ENCODE data around the gene LDLR. TPM values are rescaled to one million over a fixed set of nuclear protein-coding genes. Genes with fewer than 3 reads are reported as not detected.
"Not testable (repeated sequence)": the region's sequence is repeated elsewhere in the genome, so short reads cannot be mapped to it uniquely, and the experiment has no call there.

The LDLR gene
- total and polyA plus RNA-seq, 2 donors (not counting 1 experiment from before 2014, with no cell fraction given), result 187 to 427 TPM

DNA sequence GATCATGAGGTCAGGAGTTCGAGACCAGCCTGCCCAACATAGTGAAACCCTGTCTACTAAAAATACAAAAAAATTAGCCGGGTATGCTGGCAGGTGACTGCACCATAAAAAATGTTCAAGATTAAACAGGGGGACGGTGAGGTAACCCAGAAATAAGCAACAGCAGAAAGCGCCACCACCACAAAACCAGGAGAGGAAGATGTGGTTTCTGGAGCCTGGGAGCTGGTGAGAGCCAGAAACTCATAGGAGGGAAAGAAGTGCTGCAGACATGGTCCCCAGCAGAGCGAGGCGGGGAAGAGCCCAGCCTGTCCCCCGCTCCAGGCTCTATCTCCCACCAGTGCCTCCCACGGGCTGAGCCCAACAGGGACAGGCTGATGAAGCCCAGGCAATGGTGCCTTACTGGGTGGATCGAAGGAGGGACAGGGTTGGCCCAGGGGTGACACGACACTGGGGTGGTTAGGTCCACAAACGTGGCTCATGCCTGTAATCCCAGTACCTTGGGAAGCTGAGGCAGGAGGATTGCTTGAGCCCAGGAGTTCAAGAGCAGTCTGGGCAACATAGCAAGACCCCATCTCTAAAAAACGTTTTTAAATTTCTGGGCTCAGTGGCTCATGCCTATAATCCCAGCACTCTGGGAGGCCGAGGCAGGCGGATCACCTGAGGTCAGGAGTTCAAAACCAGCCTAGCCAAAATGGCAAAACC, 47.3 kb downstream of the LDLR start:
- DNase-seq (ENCODE audit: low read depth in 2 of 2), result peak in 1 of 2 donors; percentile 51

DNA sequence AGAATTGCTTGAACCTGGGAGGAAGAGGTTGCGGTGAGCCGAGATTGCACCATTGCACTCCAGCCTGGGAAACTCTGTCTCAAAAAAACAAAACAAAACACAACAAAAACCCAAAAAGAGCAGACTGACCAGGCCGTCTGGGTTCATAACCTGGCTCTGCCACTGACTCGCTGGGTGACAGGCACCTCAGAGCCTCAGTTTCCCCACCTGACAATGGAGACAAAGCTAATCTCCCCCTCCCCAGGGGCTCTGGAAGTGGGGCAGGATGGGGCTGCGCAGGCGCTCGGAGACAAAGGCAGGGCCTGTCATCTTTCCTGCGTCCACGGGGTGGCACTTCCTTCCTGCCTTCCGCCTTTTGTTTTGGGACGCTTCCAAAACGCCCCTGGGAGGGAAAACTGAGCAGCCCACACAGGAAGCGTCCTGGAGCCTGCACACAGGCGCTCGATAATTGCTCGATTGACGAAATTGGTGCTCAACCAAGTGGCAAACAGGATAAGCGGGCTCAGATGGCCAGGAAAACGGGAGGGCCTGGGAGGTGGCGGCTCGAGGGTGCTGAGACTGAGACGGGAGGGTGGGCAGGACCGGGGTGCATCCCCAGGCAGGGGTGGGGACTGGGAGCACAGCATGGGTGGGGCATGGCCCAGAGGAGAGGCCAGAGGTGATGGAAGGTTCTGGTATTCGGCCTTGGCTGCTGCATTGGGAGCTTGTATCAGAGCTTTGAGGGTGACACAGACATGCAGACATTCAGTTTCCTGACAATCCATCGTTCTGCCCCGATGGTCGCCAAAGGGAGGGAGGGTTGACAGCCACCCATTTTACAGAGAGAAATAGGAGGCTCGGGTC, 48.5 kb downstream of the LDLR start:
- peak; percentile 81 to 95 for DNase-seq (ENCODE audit: low read depth in 2 of 2)
- H3K27me3 ChIP-seq (ENCODE audit: control insufficient read depth, insufficient read depth, low read length), result no peaks in the 10 kb centered on the region
- peak overlapping the region; percentile 58 for H2AFZ ChIP-seq (ENCODE audit: low read length)
- peak overlapping the region; percentile 45 for H3K9ac ChIP-seq (ENCODE audit: insufficient read depth, low read length)
- TF ChIP-seq, protein P1, sequence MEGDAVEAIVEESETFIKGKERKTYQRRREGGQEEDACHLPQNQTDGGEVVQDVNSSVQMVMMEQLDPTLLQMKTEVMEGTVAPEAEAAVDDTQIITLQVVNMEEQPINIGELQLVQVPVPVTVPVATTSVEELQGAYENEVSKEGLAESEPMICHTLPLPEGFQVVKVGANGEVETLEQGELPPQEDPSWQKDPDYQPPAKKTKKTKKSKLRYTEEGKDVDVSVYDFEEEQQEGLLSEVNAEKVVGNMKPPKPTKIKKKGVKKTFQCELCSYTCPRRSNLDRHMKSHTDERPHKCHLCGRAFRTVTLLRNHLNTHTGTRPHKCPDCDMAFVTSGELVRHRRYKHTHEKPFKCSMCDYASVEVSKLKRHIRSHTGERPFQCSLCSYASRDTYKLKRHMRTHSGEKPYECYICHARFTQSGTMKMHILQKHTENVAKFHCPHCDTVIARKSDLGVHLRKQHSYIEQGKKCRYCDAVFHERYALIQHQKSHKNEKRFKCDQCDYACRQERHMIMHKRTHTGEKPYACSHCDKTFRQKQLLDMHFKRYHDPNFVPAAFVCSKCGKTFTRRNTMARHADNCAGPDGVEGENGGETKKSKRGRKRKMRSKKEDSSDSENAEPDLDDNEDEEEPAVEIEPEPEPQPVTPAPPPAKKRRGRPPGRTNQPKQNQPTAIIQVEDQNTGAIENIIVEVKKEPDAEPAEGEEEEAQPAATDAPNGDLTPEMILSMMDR (conservative IDR thresholded peaks at IDR 0.05 in 1 of 2, IDR thresholded peaks at IDR 0.05 in 1 of 2; ENCODE audit: low read depth in 1 of 2, low read length in 2 of 2), result peak; percentile 76 to 83
- no peak for TF ChIP-seq EZH2 (IDR thresholded peaks at IDR 0.05; ENCODE audit: low read length, missing control alignments)
- H3K79me2 ChIP-seq (ENCODE audit: control insufficient read depth, insufficient read depth, low read length), result no peaks in the 10 kb centered on the region
- H3K4me3 ChIP-seq (replicated peaks in 1 of 4; ENCODE audit: control extremely low read depth in 1 of 4, insufficient read depth in 1 of 4, low read depth in 3 of 4, low read length in 4 of 4), result peak overlapping the region in 2 of 4 experiments; percentile 16 to 29
- no peaks in the 10 kb centered on the region for H3K9me3 ChIP-seq (ENCODE audit: control insufficient read depth, insufficient read depth, low read depth, low read length)
- peaks cover 6% of the 10 kb centered on the region for H3K36me3 ChIP-seq (ENCODE audit: control insufficient read depth, insufficient read depth, low read length)
- H4K20me1 ChIP-seq (ENCODE audit: control insufficient read depth, extremely low read depth, insufficient read depth, low read length), result no peaks in the 10 kb centered on the region
- peaks cover 29% of the 10 kb centered on the region for H3K4me1 ChIP-seq (ENCODE audit: control insufficient read depth, extremely low read depth, insufficient read depth, low read length)
- peak overlapping the region; percentile 67 for H3K27ac ChIP-seq (ENCODE audit: insufficient read depth, low read length)
- H3K4me2 ChIP-seq (ENCODE audit: extremely low read depth, insufficient read depth, low read length), result peak overlapping the region; percentile 79

More for the DNA sequence above, 47.3 kb downstream of the LDLR start:
- no peak overlapping the region for H3K27ac ChIP-seq (ENCODE audit: insufficient read depth, low read length)
- H3K9me3 ChIP-seq (ENCODE audit: control insufficient read depth, insufficient read depth, low read depth, low read length), result no peaks in the 10 kb centered on the region
- H3K9ac ChIP-seq (ENCODE audit: insufficient read depth, low read length), result no peak overlapping the region
- no peaks in the 10 kb centered on the region for H4K20me1 ChIP-seq (ENCODE audit: control insufficient read depth, extremely low read depth, insufficient read depth, low read length)
- H3K79me2 ChIP-seq (ENCODE audit: control insufficient read depth, insufficient read depth, low read length), result peaks cover 2% of the 10 kb centered on the region
- no peak overlapping the region for H3K4me2 ChIP-seq (ENCODE audit: extremely low read depth, insufficient read depth, low read length)
- H3K4me3 ChIP-seq (replicated peaks in 1 of 4; ENCODE audit: control extremely low read depth in 1 of 4, insufficient read depth in 1 of 4, low read depth in 3 of 4, low read length in 4 of 4), result no peak overlapping the region
- peaks cover 21% of the 10 kb centered on the region for H3K4me1 ChIP-seq (ENCODE audit: control insufficient read depth, extremely low read depth, insufficient read depth, low read length)
- no peak overlapping the region for H2AFZ ChIP-seq (ENCODE audit: low read length)
- TF ChIP-seq, protein P1 (conservative IDR thresholded peaks at IDR 0.05 in 1 of 2, IDR thresholded peaks at IDR 0.05 in 1 of 2; ENCODE audit: low read depth in 1 of 2, low read length in 2 of 2), result no peak
- no peak for TF ChIP-seq EZH2 (IDR thresholded peaks at IDR 0.05; ENCODE audit: low read length, missing control alignments)
- H3K27me3 ChIP-seq (ENCODE audit: control insufficient read depth, insufficient read depth, low read length), result no peaks in the 10 kb centered on the region
- H3K36me3 ChIP-seq (ENCODE audit: control insufficient read depth, insufficient read depth, low read length), result peaks cover 13% of the 10 kb centered on the region

DNA sequence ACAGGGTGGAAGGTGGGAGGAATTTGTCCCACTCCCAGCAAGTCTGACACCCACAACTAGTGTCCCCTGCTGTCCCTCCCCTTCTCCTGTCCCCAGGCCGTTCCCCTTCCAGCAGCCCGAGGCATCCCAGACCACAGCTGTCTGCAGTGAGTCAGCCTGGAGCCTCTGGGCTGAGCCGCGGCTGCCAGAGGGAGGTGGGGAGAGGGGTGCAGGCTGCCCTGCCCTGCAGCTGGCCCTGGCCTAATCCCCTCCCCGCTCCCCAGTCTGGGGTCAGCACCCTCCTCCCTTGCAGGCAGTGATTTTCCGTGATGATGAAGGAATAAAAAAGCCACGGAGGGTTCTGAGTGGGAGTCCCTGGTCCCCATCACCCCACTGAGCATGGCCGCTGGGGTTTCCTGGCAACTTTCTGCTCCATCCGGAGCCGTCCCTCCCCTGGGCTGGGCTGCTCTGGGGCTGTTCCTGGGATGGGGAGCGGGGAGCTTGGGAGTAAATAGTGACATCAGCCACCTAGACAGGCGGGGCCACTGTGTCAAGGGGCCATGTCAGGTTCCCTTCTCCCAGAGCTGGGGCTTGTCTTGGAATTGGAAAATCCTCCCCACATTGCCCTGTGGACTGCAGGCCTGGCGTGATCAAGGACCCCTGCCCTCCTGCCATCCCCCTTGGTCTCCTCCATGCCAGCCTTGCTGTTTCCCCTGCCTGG, 49.5 kb downstream of the LDLR start:
- Histone ChIP-seq H4K20me1 (ENCODE audit: control insufficient read depth, extremely low read depth, insufficient read depth, low read length) (no peaks in the 10 kb centered on the region), H3K36me3 (ENCODE audit: control insufficient read depth, insufficient read depth, low read length) (no peaks in the 10 kb centered on the region), H2AFZ (ENCODE audit: low read length) (no peak overlapping the region), H3K4me2 (ENCODE audit: extremely low read depth, insufficient read depth, low read length) (peak overlapping the region; percentile 48), H3K79me2 (ENCODE audit: control insufficient read depth, insufficient read depth, low read length) (no peaks in the 10 kb centered on the region), H3K9me3 (ENCODE audit: control insufficient read depth, insufficient read depth, low read depth, low read length) (no peaks in the 10 kb centered on the region), H3K27me3 (ENCODE audit: control insufficient read depth, insufficient read depth, low read length) (no peaks in the 10 kb centered on the region), H3K9ac (ENCODE audit: insufficient read depth, low read length) (peak overlapping the region; percentile 16), H3K4me3 (replicated peaks in 1 of 4; ENCODE audit: control extremely low read depth in 1 of 4, insufficient read depth in 1 of 4, low read depth in 3 of 4, low read length in 4 of 4) (no peak overlapping the region), H3K27ac (ENCODE audit: insufficient read depth, low read length) (peak overlapping the region; percentile 67), H3K4me1 (ENCODE audit: control insufficient read depth, extremely low read depth, insufficient read depth, low read length) (peaks cover 39% of the 10 kb centered on the region)
- TF ChIP-seq EZH2 (IDR thresholded peaks at IDR 0.05; ENCODE audit: low read length, missing control alignments), result no peak
- TF ChIP-seq, protein P1 (conservative IDR thresholded peaks at IDR 0.05 in 1 of 2, IDR thresholded peaks at IDR 0.05 in 1 of 2; ENCODE audit: low read depth in 1 of 2, low read length in 2 of 2), result no peak
- peak; percentile 80 to 83 for DNase-seq (ENCODE audit: low read depth in 2 of 2)

DNA sequence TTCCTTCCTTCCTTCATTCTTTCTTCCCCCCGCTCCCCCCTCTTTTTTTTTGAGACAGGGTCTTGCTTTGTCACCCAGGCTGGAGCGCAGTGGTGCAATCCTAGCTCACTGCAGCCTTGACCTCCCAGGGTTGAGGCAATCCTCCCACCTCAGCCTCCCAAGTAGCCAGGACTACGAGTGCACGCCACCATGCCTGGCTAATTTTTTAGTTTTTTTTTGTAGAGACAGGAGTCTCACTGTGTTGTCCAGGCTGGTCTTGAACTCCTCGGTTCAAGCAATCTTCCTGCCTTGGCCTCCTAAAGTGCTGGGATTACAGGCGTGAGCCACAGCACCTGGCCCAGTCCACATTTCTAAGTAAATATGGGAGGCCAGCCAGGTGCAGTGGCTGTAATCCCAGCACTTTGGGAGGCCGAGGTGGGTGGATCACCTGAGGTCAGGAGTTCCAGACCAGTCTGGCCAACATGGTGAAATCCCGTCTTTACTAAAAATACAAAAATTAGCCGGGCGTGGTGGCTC, 50.8 kb downstream of the LDLR start:
- DNase-seq (ENCODE audit: low read depth in 2 of 2); H4K20me1 ChIP-seq (ENCODE audit: control insufficient read depth, extremely low read depth, insufficient read depth, low read length); H3K27me3 ChIP-seq (ENCODE audit: control insufficient read depth, insufficient read depth, low read length); H3K79me2 ChIP-seq (ENCODE audit: control insufficient read depth, insufficient read depth, low read length); H3K4me2 ChIP-seq (ENCODE audit: extremely low read depth, insufficient read depth, low read length); H2AFZ ChIP-seq (ENCODE audit: low read length); H3K9me3 ChIP-seq (ENCODE audit: control insufficient read depth, insufficient read depth, low read depth, low read length); H3K36me3 ChIP-seq (ENCODE audit: control insufficient read depth, insufficient read depth, low read length); H3K4me3 ChIP-seq (replicated peaks in 1 of 4; ENCODE audit: control extremely low read depth in 1 of 4, insufficient read depth in 1 of 4, low read depth in 3 of 4, low read length in 4 of 4); H3K9ac ChIP-seq (ENCODE audit: insufficient read depth, low read length): not testable (repeated sequence)
- H3K4me1 ChIP-seq (ENCODE audit: control insufficient read depth, extremely low read depth, insufficient read depth, low read length), result peaks cover 42% of the 10 kb centered on the region
- peak overlapping the region; percentile 67 for H3K27ac ChIP-seq (ENCODE audit: insufficient read depth, low read length)
